ENCODE results near the gene ZDHHC13. TPM values are rescaled to one million over a fixed set of nuclear protein-coding genes. Genes with fewer than 3 reads are reported as not detected.
A peak's percentile ranks its signal among the peaks of the same experiment; 100 is the strongest.

ZDHHC13 gene
- total and polyA plus RNA-seq, 4 donors = 1.2 to 8.2 (median 2.7) TPM

DNA sequence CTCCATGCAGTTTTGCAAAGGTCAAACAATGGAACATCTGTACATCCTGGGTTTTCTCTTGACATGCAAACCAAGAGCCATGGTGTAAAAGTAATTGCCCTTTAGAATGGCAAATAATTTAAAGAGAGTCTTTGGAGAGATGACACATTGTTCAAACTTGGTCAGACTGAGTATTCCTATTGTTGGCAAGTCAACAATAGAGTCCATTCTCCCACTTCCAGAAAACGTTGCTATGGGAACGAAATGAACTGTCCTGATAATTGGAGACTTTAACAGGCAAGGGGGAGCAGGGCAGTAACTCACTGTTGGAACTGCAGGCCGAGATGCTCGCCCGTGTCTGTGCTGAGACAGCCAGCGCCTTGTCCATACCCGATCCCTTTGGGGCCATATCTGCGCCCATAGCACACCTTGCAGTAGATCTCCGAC, 70.9 kb downstream of the ZDHHC13 start:
- H3K27ac ChIP-seq (ENCODE audit: low read depth in 1 of 2, low read length in 2 of 2) = no peak overlapping the region
- no peak for DNase-seq (ENCODE audit: low spot score)
- no peak overlapping the region for H3K4me3 ChIP-seq (ENCODE audit: low read depth in 1 of 3, low read length in 3 of 3)
- WGBS = 92% methylated on average over 9 of the region's 9 CpGs
- H3K36me3 ChIP-seq (ENCODE audit: control insufficient read depth in 4 of 4, insufficient read depth in 3 of 4, low read depth in 1 of 4, low read length in 3 of 4) = no peaks in the 10 kb centered on the region
- no peak overlapping the region for H3K9ac ChIP-seq (ENCODE audit: low read depth in 1 of 2, low read length in 2 of 2)
- H3K4me1 ChIP-seq (ENCODE audit: control insufficient read depth in 4 of 4, insufficient read depth in 4 of 4, low read length in 3 of 4) = peaks cover 0 to 8% (median 2%) of the 10 kb centered on the region in 4 donors
- no peaks in the 10 kb centered on the region for H3K27me3 ChIP-seq (ENCODE audit: control insufficient read depth in 4 of 4, insufficient read depth in 4 of 4, low read length in 3 of 4)
- H3K9me3 ChIP-seq (ENCODE audit: control insufficient read depth in 4 of 4, low read length in 3 of 4) = no peaks in the 10 kb centered on the region
- TF ChIP-seq GABPA (IDR thresholded peaks at IDR 0.05 in 1 of 2, conservative IDR thresholded peaks at IDR 0.05 in 1 of 2) (no peak), EGR1 (IDR thresholded peaks at IDR 0.05; ENCODE audit: low read depth in 2 of 2) (no peak), NR2F2 (IDR thresholded peaks at IDR 0.05) (no peak)
- TF ChIP-seq, protein P1, sequence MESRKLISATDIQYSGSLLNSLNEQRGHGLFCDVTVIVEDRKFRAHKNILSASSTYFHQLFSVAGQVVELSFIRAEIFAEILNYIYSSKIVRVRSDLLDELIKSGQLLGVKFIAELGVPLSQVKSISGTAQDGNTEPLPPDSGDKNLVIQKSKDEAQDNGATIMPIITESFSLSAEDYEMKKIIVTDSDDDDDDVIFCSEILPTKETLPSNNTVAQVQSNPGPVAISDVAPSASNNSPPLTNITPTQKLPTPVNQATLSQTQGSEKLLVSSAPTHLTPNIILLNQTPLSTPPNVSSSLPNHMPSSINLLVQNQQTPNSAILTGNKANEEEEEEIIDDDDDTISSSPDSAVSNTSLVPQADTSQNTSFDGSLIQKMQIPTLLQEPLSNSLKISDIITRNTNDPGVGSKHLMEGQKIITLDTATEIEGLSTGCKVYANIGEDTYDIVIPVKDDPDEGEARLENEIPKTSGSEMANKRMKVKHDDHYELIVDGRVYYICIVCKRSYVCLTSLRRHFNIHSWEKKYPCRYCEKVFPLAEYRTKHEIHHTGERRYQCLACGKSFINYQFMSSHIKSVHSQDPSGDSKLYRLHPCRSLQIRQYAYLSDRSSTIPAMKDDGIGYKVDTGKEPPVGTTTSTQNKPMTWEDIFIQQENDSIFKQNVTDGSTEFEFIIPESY (IDR thresholded peaks at IDR 0.05) = no peak

DNA sequence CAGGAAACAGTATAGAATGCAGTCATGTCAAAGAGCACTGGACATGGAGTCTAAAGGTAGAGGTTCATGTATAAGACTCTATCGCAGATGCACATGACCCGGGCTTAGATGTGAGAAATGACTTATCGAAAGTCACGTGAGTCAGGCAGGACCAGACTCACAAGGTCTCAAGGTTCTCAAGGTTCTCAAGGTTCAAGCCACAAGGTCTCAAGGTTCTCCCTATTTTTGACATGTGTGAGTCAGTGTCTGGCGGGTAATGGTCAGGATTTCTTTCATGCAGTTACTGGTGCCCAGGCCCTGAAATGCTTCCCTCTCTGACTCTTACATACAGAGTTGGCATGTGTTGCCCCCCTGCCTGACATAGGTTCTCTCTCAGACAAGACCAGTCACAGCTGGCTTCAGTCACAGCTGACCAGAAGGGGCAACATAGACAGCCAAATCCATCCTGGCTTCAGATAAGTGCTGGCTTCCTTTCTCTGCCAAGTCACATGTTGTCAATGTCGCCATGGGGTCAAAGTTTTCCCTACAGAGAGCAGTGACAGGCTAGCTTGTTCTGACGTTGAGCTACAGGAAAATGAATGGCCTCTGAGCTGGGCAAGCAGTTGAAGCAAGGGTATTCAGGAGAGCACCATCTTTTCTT, 74.7 kb downstream of the ZDHHC13 start:
- H3K9me3 ChIP-seq (ENCODE audit: control insufficient read depth in 4 of 4, low read length in 3 of 4) = no peaks in the 10 kb centered on the region
- H3K9ac ChIP-seq (ENCODE audit: low read depth in 1 of 2, low read length in 2 of 2) = no peak overlapping the region
- TF ChIP-seq, protein P1 (IDR thresholded peaks at IDR 0.05) = no peak
- peak in 1 of 2 donors; percentile 45 for TF ChIP-seq JUND (IDR thresholded peaks at IDR 0.05)
- no peak for TF ChIP-seq EGR1 (IDR thresholded peaks at IDR 0.05; ENCODE audit: low read depth in 2 of 2)
- peak; percentile 61 to 63 for TF ChIP-seq RAD21 (IDR thresholded peaks at IDR 0.05)
- TF ChIP-seq, protein P2, sequence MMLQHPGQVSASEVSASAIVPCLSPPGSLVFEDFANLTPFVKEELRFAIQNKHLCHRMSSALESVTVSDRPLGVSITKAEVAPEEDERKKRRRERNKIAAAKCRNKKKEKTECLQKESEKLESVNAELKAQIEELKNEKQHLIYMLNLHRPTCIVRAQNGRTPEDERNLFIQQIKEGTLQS (IDR thresholded peaks at IDR 0.05) = no peak
- TF ChIP-seq, protein P3, sequence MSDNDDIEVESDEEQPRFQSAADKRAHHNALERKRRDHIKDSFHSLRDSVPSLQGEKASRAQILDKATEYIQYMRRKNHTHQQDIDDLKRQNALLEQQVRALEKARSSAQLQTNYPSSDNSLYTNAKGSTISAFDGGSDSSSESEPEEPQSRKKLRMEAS (IDR thresholded peaks at IDR 0.05) = peak; percentile 53
- TF ChIP-seq RXRA (IDR thresholded peaks at IDR 0.05) = peak; percentile 54 to 73
- TF ChIP-seq FOXA1 (IDR thresholded peaks at IDR 0.05) = peak; percentile 8
- no peak for TF ChIP-seq TAF1 (conservative IDR thresholded peaks at IDR 0.05)
- peak; percentile 91 for TF ChIP-seq YY1 (IDR thresholded peaks at IDR 0.05)
- TF ChIP-seq NR2F2 (IDR thresholded peaks at IDR 0.05) = peak; percentile 87
- TF ChIP-seq HNF4A (conservative IDR thresholded peaks at IDR 0.05) = peak; percentile 79 to 91
- TF ChIP-seq GABPA (IDR thresholded peaks at IDR 0.05 in 1 of 2, conservative IDR thresholded peaks at IDR 0.05 in 1 of 2) = no peak
- TF ChIP-seq, protein P4, sequence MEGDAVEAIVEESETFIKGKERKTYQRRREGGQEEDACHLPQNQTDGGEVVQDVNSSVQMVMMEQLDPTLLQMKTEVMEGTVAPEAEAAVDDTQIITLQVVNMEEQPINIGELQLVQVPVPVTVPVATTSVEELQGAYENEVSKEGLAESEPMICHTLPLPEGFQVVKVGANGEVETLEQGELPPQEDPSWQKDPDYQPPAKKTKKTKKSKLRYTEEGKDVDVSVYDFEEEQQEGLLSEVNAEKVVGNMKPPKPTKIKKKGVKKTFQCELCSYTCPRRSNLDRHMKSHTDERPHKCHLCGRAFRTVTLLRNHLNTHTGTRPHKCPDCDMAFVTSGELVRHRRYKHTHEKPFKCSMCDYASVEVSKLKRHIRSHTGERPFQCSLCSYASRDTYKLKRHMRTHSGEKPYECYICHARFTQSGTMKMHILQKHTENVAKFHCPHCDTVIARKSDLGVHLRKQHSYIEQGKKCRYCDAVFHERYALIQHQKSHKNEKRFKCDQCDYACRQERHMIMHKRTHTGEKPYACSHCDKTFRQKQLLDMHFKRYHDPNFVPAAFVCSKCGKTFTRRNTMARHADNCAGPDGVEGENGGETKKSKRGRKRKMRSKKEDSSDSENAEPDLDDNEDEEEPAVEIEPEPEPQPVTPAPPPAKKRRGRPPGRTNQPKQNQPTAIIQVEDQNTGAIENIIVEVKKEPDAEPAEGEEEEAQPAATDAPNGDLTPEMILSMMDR (IDR thresholded peaks at IDR 0.05; ENCODE audit: low read depth, low read length, missing input control) = no peak
- TF ChIP-seq FOXA2 (IDR thresholded peaks at IDR 0.05) = no peak
- TF ChIP-seq, protein P5, sequence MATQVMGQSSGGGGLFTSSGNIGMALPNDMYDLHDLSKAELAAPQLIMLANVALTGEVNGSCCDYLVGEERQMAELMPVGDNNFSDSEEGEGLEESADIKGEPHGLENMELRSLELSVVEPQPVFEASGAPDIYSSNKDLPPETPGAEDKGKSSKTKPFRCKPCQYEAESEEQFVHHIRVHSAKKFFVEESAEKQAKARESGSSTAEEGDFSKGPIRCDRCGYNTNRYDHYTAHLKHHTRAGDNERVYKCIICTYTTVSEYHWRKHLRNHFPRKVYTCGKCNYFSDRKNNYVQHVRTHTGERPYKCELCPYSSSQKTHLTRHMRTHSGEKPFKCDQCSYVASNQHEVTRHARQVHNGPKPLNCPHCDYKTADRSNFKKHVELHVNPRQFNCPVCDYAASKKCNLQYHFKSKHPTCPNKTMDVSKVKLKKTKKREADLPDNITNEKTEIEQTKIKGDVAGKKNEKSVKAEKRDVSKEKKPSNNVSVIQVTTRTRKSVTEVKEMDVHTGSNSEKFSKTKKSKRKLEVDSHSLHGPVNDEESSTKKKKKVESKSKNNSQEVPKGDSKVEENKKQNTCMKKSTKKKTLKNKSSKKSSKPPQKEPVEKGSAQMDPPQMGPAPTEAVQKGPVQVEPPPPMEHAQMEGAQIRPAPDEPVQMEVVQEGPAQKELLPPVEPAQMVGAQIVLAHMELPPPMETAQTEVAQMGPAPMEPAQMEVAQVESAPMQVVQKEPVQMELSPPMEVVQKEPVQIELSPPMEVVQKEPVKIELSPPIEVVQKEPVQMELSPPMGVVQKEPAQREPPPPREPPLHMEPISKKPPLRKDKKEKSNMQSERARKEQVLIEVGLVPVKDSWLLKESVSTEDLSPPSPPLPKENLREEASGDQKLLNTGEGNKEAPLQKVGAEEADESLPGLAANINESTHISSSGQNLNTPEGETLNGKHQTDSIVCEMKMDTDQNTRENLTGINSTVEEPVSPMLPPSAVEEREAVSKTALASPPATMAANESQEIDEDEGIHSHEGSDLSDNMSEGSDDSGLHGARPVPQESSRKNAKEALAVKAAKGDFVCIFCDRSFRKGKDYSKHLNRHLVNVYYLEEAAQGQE (IDR thresholded peaks at IDR 0.05) = no peak
- TF ChIP-seq HNF4G (IDR thresholded peaks at IDR 0.05) = peak; percentile 40
- peak; percentile 71 for TF ChIP-seq SP1 (IDR thresholded peaks at IDR 0.05)
- H3K27me3 ChIP-seq (ENCODE audit: control insufficient read depth in 4 of 4, insufficient read depth in 4 of 4, low read length in 3 of 4) = no peaks in the 10 kb centered on the region
- H3K4me1 ChIP-seq (ENCODE audit: control insufficient read depth in 4 of 4, insufficient read depth in 4 of 4, low read length in 3 of 4) = peaks cover 0 to 8% (median 2%) of the 10 kb centered on the region in 4 donors
- no peak overlapping the region for H3K4me3 ChIP-seq (ENCODE audit: low read depth in 1 of 3, low read length in 3 of 3)
- H3K36me3 ChIP-seq (ENCODE audit: control insufficient read depth in 4 of 4, insufficient read depth in 3 of 4, low read depth in 1 of 4, low read length in 3 of 4) = no peaks in the 10 kb centered on the region
- WGBS = 69% methylated on average over 7 of the region's 7 CpGs
- DNase-seq (ENCODE audit: low spot score) = no peak
- H3K27ac ChIP-seq (ENCODE audit: low read depth in 1 of 2, low read length in 2 of 2) = peak overlapping the region; percentile 39 to 60
